ENCODE measurements around the gene SGO2. TPM values are rescaled to one million over a fixed set of nuclear protein-coding genes. Genes with fewer than 3 reads are reported as not detected.
"Not testable (repeated sequence)": the region's sequence is repeated elsewhere in the genome, so short reads cannot be mapped to it uniquely, and the experiment has no call there.

SGO2 gene
- polyA plus RNA-seq, 3 donors: 13.4 to 14.3 (median 13.9) TPM

GRCh38 chr2:200509612-200510433 is 16.2 kb upstream of the SGO2 start, which contains the start of gene KCTD18:
TSS of gene KCTD18 (minus strand) at chr2:200510068. CDS start at chr2:200507016, 3,052 bp downstream.
- peak; percentile 86 for DNase-seq

GRCh38 chr2:200515155-200515554 is 10.9 kb upstream of the SGO2 start:
- no peak for DNase-seq

- DNase-seq: no peak
Observed at GRCh38 chr2:200523158-200523557, 2.8 kb upstream of the SGO2 start.

GRCh38 chr2:200523604-200524003 is 2.4 kb upstream of the SGO2 start:
- DNase-seq: no peak

GRCh38 chr2:200525066-200525465 is 941 bp upstream of the SGO2 start:
- DNase-seq: no peak

GRCh38 chr2:200525551-200525881 is 491 bp upstream of the SGO2 start:
- peak; percentile 10 for DNase-seq

GRCh38 chr2:200528228-200528627 is 2.2 kb downstream of the SGO2 start:
- no peak for DNase-seq

- DNase-seq: no peak
Observed at GRCh38 chr2:200533754-200534153, 7.7 kb downstream of the SGO2 start.

- no peak for DNase-seq
Observed at GRCh38 chr2:200534572-200534971, 8.6 kb downstream of the SGO2 start.

- DNase-seq: no peak
Observed at GRCh38 chr2:200538139-200538538, 12.1 kb downstream of the SGO2 start.

- no peak for DNase-seq
Observed at GRCh38 chr2:200540793-200541192, 14.8 kb downstream of the SGO2 start.

GRCh38 chr2:200566596-200566995 is 40.6 kb downstream of the SGO2 start:
- DNase-seq: not testable (repeated sequence)

- DNase-seq: no peak
Observed at GRCh38 chr2:200567932-200568331, 41.9 kb downstream of the SGO2 start.

- no peak for DNase-seq
Observed at GRCh38 chr2:200575957-200576356, 50.0 kb downstream of the SGO2 start.

GRCh38 chr2:200577027-200577426 is 51.0 kb downstream of the SGO2 start:
- DNase-seq: no peak

- no peak for DNase-seq
Observed at GRCh38 chr2:200578778-200579177, 52.8 kb downstream of the SGO2 start.

- no peak for DNase-seq
Observed at GRCh38 chr2:200584639-200585038, 58.6 kb downstream of the SGO2 start.

GRCh38 chr2:200585340-200585729 is 59.3 kb downstream of the SGO2 start:
- DNase-seq: no peak

- DNase-seq: peak; percentile 51
Observed at GRCh38 chr2:200585730-200586643, 60.0 kb downstream of the SGO2 start, which contains the start of gene AOX1. TSS of gene AOX1 (plus strand) at chr2:200586014. CDS start at chr2:200586109, 95 bp downstream.

GRCh38 chr2:200586644-200586975 is 60.6 kb downstream of the SGO2 start:
- DNase-seq: no peak

GRCh38 chr2:200587007-200587616 is 61.1 kb downstream of the SGO2 start:
- no peak for DNase-seq

GRCh38 chr2:200588076-200588678 is 62.2 kb downstream of the SGO2 start:
- no peak for DNase-seq

Measured in renal pelvis (tissue), 4 donors.